GM10847 (cell line): ENCODE results near the gene C22orf23.

Source experiments
- POLR2A ChIP-seq: IDR thresholded peaks from 2 replicates; pipeline ENCODE4 v1.6.1; 2011; ENCODE audit not compliant: insufficient read length; ENCODE audit errors: extremely low read depth

Gene C22orf23

DNA sequence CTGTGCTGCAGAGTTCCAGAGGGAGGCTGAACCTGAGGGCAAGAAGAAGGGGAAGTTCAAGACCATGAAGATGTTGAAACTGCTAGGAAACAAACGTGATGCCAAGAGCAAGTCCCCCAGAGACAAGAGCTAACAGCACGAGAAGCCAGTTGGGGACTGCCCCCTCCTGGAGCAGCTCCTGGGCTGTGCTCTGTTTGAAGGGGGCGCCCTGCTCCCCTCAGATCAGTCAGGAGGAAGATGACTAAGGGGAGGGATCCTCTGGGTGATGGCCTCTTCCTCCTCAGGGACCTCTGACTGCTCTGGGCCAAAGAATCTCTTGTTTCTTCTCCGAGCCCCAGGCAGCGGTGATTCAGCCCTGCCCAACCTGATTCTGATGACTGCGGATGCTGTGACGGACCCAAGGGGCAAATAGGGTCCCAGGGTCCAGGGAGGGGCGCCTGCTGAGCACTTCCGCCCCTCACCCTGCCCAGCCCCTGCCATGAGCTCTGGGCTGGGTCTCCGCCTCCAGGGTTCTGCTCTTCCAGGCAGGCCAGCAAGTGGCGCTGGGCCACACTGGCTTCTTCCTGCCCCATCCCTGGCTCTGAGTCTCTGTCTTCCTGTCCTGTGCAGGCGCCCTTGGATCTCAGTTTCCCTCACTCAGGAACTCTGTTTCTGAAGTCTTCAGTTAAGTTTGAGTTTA is 12.6 kb downstream of the C22orf23 start:
- TF ChIP-seq POLR2A: no peak

DNA sequence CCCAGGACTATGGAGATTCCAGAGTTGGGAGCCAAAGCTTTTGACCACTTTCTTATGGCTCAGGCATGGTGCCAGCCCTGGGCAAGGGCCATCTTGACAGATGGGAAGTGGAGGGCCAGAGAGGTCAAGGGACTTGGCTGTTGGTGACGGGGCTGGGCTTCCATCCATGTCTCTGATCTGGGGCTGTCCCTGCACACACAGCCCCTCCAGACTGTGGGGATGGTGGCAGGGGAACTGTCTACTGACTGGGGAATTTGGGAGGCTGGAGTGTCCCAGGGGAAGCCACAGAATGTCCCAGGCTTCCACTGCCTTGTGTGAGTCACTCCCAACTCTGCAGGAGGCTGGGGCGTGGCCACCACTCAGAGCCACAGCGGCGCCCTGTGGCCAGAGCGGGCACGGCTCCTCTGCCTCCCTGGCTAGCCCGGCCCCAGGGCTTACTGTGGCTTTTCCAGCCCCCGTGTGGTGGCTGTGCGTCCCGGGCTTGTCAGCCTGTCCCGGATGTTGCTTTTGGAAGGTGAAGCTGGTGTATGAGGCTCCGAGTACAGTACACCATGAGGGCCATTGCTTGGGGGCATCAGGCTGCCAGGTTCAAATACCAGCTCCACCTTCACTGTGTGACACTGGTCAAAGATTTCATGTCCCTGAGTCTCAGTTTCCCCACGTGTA is 19.6 kb downstream of the C22orf23 start:
- no peak for TF ChIP-seq POLR2A

DNA sequence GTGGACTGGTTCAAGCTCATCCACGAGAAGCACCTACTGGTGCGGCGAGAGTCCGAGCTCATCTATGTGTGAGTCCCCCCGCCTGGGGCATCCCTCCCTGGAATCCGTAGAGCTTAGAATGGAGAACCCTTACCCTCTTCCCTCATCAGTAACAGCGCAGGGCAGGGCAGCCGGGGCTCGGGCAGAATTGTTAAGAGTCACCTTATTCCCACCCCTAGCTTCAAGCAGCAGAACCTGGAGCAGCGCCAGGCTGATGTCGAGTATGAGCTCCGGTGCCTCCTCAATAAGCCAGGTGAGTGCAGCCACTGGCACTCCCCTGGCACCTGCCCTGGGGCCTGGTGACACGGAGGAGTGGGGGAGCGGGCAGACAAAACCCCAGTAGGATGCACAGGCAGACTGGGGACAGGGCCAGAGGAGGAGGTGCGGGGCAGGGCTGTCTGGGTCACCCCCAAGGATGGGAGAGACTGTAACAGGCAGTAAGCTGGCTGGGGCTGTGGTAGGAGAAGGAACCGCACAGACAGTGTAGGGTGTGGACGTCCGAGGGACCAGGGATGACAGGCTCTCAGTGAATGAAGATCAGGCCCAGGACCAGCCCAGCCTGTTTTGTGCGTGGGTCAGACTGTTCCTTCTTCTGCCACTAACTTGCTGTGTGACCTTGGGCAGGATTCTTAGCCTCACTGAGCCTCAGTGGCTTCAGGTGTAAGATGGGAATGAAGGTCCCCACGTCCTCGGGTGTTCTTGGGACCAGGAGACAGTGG is 20.4 kb downstream of the C22orf23 start:
- TF ChIP-seq POLR2A: no peak

DNA sequence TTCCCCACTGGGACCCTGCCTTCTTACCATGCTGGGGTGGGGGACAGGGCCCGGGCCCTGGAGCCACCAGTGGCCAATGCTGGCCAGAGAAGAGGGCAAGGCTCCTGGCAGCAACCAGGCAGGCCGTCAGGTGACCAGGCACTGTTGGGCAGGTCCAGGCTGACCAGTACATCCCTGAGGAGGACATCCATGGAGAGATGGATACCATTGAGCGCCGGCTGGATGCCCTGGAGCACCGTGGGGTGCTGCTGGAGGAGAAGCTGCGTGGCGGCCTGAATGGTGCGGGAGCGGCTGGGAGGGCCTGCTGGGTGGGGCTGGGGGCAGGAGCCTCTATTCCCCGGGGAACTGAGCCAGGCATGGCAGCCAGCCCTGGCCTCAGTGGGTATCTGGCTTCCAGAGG is 21.0 kb downstream of the C22orf23 start:
- no peak for TF ChIP-seq POLR2A

GRCh38 chr22:37931893-37932389 is 21.5 kb downstream of the C22orf23 start:
- TF ChIP-seq POLR2A: no peak

DNA sequence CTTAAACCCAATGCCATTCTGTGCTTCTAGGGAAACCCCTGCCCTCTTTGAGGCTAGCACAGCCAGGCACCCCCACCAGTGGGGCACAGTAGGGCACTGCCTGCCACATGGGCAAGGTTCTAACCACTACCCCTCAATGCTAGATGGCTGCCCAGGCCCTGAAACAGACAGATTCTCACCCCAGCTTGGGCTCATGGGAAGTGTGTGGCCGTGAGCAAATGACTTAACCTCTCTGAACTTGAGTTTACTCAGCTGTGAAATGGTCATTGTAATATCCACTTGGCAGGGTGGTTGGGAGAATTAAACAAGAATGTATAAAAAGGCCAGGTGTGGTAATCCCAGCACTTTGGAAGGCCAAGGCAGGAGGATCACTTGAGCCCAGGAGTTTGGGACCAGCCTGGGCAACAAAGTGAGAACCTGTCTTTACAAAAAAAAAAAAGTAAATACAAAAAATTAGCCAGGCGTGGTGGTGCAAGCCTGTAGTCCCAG is 22.4 kb downstream of the C22orf23 start:
- TF ChIP-seq POLR2A: no peak

DNA sequence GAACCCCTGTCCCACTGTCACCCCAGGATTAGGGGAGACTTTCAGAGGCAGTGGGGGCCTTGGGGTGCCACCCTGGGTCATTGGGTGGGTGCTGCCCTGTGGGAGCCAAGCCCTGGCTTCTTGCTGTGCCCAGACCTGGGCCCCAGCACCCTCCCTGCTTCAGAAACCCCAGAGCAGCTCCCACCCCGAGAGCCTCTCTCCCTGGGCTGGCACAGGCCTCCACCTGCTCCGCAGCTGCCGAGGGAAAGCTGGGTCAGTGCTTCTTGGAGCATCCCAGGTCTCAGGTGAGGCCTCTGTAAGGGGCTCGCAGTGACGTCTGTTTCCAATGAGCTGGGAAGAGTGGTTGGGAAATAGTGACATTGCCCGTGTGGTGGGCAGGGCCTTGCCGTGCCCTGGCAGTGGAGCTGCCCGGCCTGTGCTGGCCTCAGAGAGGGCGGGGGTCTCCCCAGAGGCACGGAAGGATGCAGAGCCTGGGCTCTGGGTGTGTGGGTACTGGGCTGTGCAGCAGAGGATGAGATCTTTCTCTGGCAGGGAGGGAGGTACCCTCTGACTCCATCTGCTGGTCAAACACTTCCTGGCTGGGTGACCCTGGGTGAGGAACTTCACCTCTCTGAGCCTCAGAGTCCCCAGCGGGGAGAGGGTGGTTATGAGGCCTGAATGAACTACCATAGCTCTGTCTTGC is 23.0 kb downstream of the C22orf23 start:
- TF ChIP-seq POLR2A: no peak

DNA sequence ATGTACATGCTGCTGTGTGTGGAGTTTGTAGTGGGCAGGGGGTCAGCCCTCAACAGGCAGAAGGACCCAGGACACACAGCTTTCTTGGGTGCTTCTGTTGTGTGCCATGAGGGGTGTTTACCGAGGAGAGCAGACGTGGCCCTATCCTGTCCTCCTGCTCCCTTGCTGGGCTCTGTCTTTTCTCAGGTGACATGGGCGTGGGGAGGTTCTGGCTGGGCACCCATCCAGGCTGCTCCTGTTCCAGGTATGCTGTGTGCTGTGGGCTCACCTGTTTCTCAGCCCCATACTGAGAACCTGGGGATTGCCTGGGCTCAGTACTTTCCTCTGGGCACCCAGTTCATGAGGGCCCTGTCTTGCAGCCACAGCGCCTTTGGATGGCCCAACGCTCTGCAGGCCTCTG is 24.0 kb downstream of the C22orf23 start:
- TF ChIP-seq POLR2A: no peak

GRCh38 chr22:37927637-37927936 is 25.8 kb downstream of the C22orf23 start:
- no peak for TF ChIP-seq POLR2A

- no peak for TF ChIP-seq POLR2A
Observed at GRCh38 chr22:37926771-37927636, 26.4 kb downstream of the C22orf23 start.

- no peak for TF ChIP-seq POLR2A
Observed at GRCh38 chr22:37926358-37926757, 27.0 kb downstream of the C22orf23 start.

- TF ChIP-seq POLR2A: no peak
Observed at GRCh38 chr22:37925767-37926166, 27.6 kb downstream of the C22orf23 start.

- TF ChIP-seq POLR2A: no peak
Observed at GRCh38 chr22:37925330-37925729, 28.1 kb downstream of the C22orf23 start.

DNA sequence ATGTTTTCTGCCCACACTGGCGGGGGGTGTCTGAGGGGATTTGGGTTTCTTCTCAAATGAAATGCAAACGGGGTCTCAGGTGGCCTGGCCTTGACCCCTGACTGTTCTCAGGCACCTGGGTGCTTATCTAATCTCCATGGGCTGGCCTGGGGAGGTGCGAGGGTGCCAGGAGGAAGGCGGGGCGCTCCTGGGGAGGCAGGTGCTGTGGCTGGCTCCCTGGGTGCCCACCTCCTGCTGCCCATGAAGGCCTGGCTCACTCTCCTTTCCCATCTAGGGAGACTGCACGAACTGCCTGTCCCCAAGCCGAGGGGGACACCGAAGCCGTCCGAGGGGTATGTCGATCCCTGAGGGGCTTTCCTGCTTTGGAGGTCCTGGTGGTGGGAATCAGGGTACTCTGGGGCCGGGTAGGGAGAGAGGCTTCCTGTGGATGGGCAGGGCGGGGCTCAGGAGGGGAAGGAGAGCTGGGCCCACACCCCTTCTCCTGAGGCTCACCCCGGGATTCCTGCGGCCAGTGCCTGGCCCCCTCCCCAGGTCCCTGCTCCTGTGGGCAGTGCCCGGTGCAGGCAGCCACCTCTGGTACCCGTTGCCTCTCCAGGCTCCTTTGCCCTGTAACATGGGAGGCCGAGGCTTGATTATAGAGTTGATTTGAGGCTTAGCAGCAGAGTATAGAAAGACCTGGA is 28.9 kb downstream of the C22orf23 start:
- TF ChIP-seq POLR2A: no peak

- no peak for TF ChIP-seq POLR2A
Observed at GRCh38 chr22:37923927-37924326, 29.5 kb downstream of the C22orf23 start.

- no peak for TF ChIP-seq POLR2A
Observed at GRCh38 chr22:37922191-37922590, 31.2 kb downstream of the C22orf23 start.
